ENCODE measurements around the gene MTUS2. TPM values are rescaled to one million over a fixed set of nuclear protein-coding genes. Genes with fewer than 3 reads are reported as not detected.

MTUS2 gene
- total and polyA plus RNA-seq, 2 donors (not counting 3 experiments of a cell fraction or from before 2014, with no cell fraction given) = not detected

DNA sequence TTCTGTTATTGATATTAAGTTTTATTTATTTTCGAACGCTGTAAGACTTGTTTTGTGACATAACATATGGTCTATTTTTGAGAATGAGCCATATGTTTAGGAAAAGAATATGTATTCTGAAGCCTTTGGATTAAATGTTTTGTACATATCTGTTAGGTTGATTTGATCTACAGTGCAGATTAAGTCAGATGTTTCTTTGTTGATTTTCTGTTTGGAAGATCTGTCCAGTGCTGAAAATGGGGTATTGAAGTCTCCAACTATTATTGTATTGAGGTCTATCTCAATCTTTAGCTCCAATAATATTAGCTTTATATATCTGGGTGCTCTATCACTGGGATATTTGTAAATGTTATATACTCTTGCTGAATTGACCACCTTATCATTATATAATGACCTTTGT, 97.9 kb downstream of the MTUS2 start:
- H4K20me1 ChIP-seq (replicated peaks; ENCODE audit: control insufficient read depth, extremely low read depth, insufficient read depth, low read length) = no peaks in the 10 kb centered on the region
- H3K4me2 ChIP-seq (ENCODE audit: insufficient read depth, low read length) = no peak overlapping the region
- TF ChIP-seq, protein P1, sequence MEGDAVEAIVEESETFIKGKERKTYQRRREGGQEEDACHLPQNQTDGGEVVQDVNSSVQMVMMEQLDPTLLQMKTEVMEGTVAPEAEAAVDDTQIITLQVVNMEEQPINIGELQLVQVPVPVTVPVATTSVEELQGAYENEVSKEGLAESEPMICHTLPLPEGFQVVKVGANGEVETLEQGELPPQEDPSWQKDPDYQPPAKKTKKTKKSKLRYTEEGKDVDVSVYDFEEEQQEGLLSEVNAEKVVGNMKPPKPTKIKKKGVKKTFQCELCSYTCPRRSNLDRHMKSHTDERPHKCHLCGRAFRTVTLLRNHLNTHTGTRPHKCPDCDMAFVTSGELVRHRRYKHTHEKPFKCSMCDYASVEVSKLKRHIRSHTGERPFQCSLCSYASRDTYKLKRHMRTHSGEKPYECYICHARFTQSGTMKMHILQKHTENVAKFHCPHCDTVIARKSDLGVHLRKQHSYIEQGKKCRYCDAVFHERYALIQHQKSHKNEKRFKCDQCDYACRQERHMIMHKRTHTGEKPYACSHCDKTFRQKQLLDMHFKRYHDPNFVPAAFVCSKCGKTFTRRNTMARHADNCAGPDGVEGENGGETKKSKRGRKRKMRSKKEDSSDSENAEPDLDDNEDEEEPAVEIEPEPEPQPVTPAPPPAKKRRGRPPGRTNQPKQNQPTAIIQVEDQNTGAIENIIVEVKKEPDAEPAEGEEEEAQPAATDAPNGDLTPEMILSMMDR (IDR thresholded peaks at IDR 0.05; ENCODE audit: extremely low read depth in 1 of 2, insufficient read depth in 1 of 2, low read depth in 1 of 2, low read length in 2 of 2) = no peak
- no peak for TF ChIP-seq EZH2 (IDR thresholded peaks at IDR 0.05; ENCODE audit: borderline replicate concordance, low read depth, low read length, severe bottlenecking)
- no peak for TF ChIP-seq MYC (IDR thresholded peaks at IDR 0.05; ENCODE audit: low read depth, low read length)
- TF ChIP-seq GATA2 (IDR thresholded peaks at IDR 0.05; ENCODE audit: insufficient read depth, insufficient read length, low read depth, low read length) = no peak
- TF ChIP-seq JUN (IDR thresholded peaks at IDR 0.05; ENCODE audit: borderline replicate concordance, insufficient read depth, insufficient read length, low read depth) = no peak
- TF ChIP-seq POLR2AphosphoS5 (IDR thresholded peaks at IDR 0.05; ENCODE audit: insufficient read depth, low read depth, low read length) = no peak
- TF ChIP-seq MAX (IDR thresholded peaks at IDR 0.05; ENCODE audit: insufficient read depth, insufficient read length) = no peak
- TF ChIP-seq FOS (IDR thresholded peaks at IDR 0.05; ENCODE audit: borderline replicate concordance, insufficient read depth, low read length) = no peak
- TF ChIP-seq POLR2A (IDR thresholded peaks at IDR 0.05; ENCODE audit: low read depth, low read length) = no peak
- intact Hi-C loops (cut with micrococcal nuclease) = no loop called here
- dilution Hi-C loops (cut with MboI; ENCODE audit: extremely low pct_ligation_motif_present, low sequenced_read_pairs) = no loop called here
- FAIRE-seq (no peak), DNase-seq (ENCODE audit: low read depth, low spot score) (no peak)
- CTCF ChIA-PET = no interaction called here
- peaks cover 3% of the 10 kb centered on the region for H3K9me3 ChIP-seq (replicated peaks; ENCODE audit: control insufficient read depth, insufficient read depth, low read length)
- H3K27ac ChIP-seq (ENCODE audit: insufficient read depth, low read depth, low read length) = no peak overlapping the region
- no peaks in the 10 kb centered on the region for H3K79me2 ChIP-seq (ENCODE audit: control insufficient read depth, insufficient read depth, low read length)
- no peaks in the 10 kb centered on the region for H3K9me1 ChIP-seq (replicated peaks; ENCODE audit: control insufficient read depth, extremely low read depth, insufficient read depth, low read length)
- no peak overlapping the region for H3K4me3 ChIP-seq (replicated peaks in 1 of 3; ENCODE audit: insufficient read depth in 1 of 3, low read depth in 1 of 3, low read length in 3 of 3)
- POLR2A ChIA-PET = no interaction called here
- H2AFZ ChIP-seq (ENCODE audit: low read depth, low read length) = no peak overlapping the region
- no peaks in the 10 kb centered on the region for H3K27me3 ChIP-seq (ENCODE audit: control insufficient read depth in 2 of 2, insufficient read depth in 2 of 2, low read length in 2 of 2)
- H3K4me1 ChIP-seq (ENCODE audit: control insufficient read depth, extremely low read depth, insufficient read depth, low read length) = no peaks in the 10 kb centered on the region
- no peaks in the 10 kb centered on the region for H3K36me3 ChIP-seq (ENCODE audit: control insufficient read depth in 2 of 2, extremely low read depth in 1 of 2, insufficient read depth in 2 of 2, low read length in 2 of 2)
- BruUV-seq (replicated peaks) = no TSS peak
- no peak overlapping the region for H3K9ac ChIP-seq (replicated peaks; ENCODE audit: extremely low read depth, insufficient read depth, low read length)
